Measurements from ENCODE around the gene KCTD20. TPM values are rescaled to one million over a fixed set of nuclear protein-coding genes. Genes with fewer than 3 reads are reported as not detected.

The KCTD20 gene
- total and polyA plus RNA-seq, 2 experiments from 2014 or later = 27.4 to 56.3 TPM

GRCh38 chr6:36523936-36524499 is 81.2 kb downstream of the KCTD20 start:
- TF ChIP-seq CTCF (IDR thresholded peaks at IDR 0.05; ENCODE audit: poor library complexity) (no peak), EZH2phosphoT487 (IDR thresholded peaks at IDR 0.05; ENCODE audit: low read depth, severe bottlenecking, unreplicated experiment) (no peak), EZH2 (IDR thresholded peaks at IDR 0.05; ENCODE audit: borderline replicate concordance) (no peak)
- Histone ChIP-seq H3K4me3 (no peak overlapping the region), H3K4me1 (ENCODE audit: insufficient read depth) (no peaks in the 10 kb centered on the region), H3K27me3 (no peaks in the 10 kb centered on the region), H4K20me1 (ENCODE audit: insufficient read depth, poor library complexity, severe bottlenecking) (no peaks in the 10 kb centered on the region), H3K4me2 (no peak overlapping the region), H3K36me3 (replicated peaks; ENCODE audit: insufficient read depth, low read depth) (no peaks in the 10 kb centered on the region), H3K9me2 (replicated peaks; ENCODE audit: insufficient read depth) (no peaks in the 10 kb centered on the region), H3K27ac (no peak overlapping the region), H3K79me2 (peaks cover 18% of the 10 kb centered on the region), H3K9me3 (ENCODE audit: low read depth) (no peaks in the 10 kb centered on the region), H2AFZ (no peak overlapping the region)
- WGBS (ENCODE audit: low lambda C conversion rate, missing lambda C conversion rate) = 92% methylated on average over 6 of the region's 6 CpGs
- DNase-seq (ENCODE audit: low spot score) = no peak

- no peaks in the 10 kb centered on the region for H3K4me1 ChIP-seq (ENCODE audit: insufficient read depth)
- no peak overlapping the region for H3K4me2 ChIP-seq
- no peak overlapping the region for H3K27ac ChIP-seq
- TF ChIP-seq EZH2phosphoT487 (IDR thresholded peaks at IDR 0.05; ENCODE audit: low read depth, severe bottlenecking, unreplicated experiment) = no peak
- no peak for TF ChIP-seq EZH2 (IDR thresholded peaks at IDR 0.05; ENCODE audit: borderline replicate concordance)
- no peak for TF ChIP-seq CTCF (IDR thresholded peaks at IDR 0.05; ENCODE audit: poor library complexity)
- no peaks in the 10 kb centered on the region for H3K9me3 ChIP-seq (ENCODE audit: low read depth)
- no peaks in the 10 kb centered on the region for H3K27me3 ChIP-seq
- H3K79me2 ChIP-seq = peaks cover 24% of the 10 kb centered on the region
- no peak overlapping the region for H3K4me3 ChIP-seq
- no peaks in the 10 kb centered on the region for H3K9me2 ChIP-seq (replicated peaks; ENCODE audit: insufficient read depth)
- WGBS (ENCODE audit: low lambda C conversion rate, missing lambda C conversion rate) = 97% methylated on average over 5 of the region's 5 CpGs
- H4K20me1 ChIP-seq (ENCODE audit: insufficient read depth, poor library complexity, severe bottlenecking) = no peaks in the 10 kb centered on the region
- DNase-seq (ENCODE audit: low spot score) = no peak
- no peak overlapping the region for H2AFZ ChIP-seq
- no peaks in the 10 kb centered on the region for H3K36me3 ChIP-seq (replicated peaks; ENCODE audit: insufficient read depth, low read depth)
Measured at GRCh38 chr6:36524871-36525270, 82.1 kb downstream of the KCTD20 start.

- Histone ChIP-seq H3K4me3 (no peak overlapping the region), H3K36me3 (replicated peaks; ENCODE audit: insufficient read depth, low read depth) (no peaks in the 10 kb centered on the region), H3K27ac (no peak overlapping the region), H3K27me3 (no peaks in the 10 kb centered on the region), H3K9me3 (ENCODE audit: low read depth) (no peaks in the 10 kb centered on the region), H2AFZ (no peak overlapping the region), H3K4me2 (no peak overlapping the region), H3K4me1 (ENCODE audit: insufficient read depth) (no peaks in the 10 kb centered on the region), H4K20me1 (ENCODE audit: insufficient read depth, poor library complexity, severe bottlenecking) (no peaks in the 10 kb centered on the region), H3K9me2 (replicated peaks; ENCODE audit: insufficient read depth) (no peaks in the 10 kb centered on the region), H3K79me2 (peaks cover 28% of the 10 kb centered on the region)
- DNase-seq (ENCODE audit: low spot score) = no peak
- 95% methylated on average over 2 of the region's 2 CpGs for WGBS (ENCODE audit: low lambda C conversion rate, missing lambda C conversion rate)
- TF ChIP-seq EZH2phosphoT487 (IDR thresholded peaks at IDR 0.05; ENCODE audit: low read depth, severe bottlenecking, unreplicated experiment) = no peak
- no peak for TF ChIP-seq CTCF (IDR thresholded peaks at IDR 0.05; ENCODE audit: poor library complexity)
- no peak for TF ChIP-seq EZH2 (IDR thresholded peaks at IDR 0.05; ENCODE audit: borderline replicate concordance)
Measured at GRCh38 chr6:36525346-36525745, 82.5 kb downstream of the KCTD20 start.
